ENCODE measurements around the gene SF3A1. TPM values are rescaled to one million over a fixed set of nuclear protein-coding genes. Genes with fewer than 3 reads are reported as not detected.

Gene SF3A1
- total and polyA plus RNA-seq, 2 donors (not counting 1 experiment from before 2014, with no cell fraction given): 92.1 to 283 TPM

- Histone ChIP-seq H3K4me2 (replicated peaks; ENCODE audit: low read depth, low read length, poor library complexity, severe bottlenecking) (peak overlapping the region; percentile 97), H2AFZ (ENCODE audit: insufficient read depth, low read depth, low read length, poor library complexity, severe bottlenecking) (peak overlapping the region; percentile 71), H3K79me2 (ENCODE audit: control insufficient read depth, insufficient read depth, low read length) (peaks cover 42% of the 10 kb centered on the region), H3K4me3 (ENCODE audit: control extremely low read depth in 1 of 5, extremely low read depth in 1 of 5, insufficient read depth in 1 of 5, low read depth in 2 of 5, low read length in 4 of 5) (no peak overlapping the region), H3K36me3 (replicated peaks in 1 of 2; ENCODE audit: control extremely low read depth in 1 of 2, control insufficient read depth in 1 of 2, extremely low read depth in 1 of 2, insufficient read depth in 2 of 2, low read length in 1 of 2) (peaks cover 0 to 20% of the 10 kb centered on the region in 2 experiments), H3K4me1 (ENCODE audit: control insufficient read depth in 2 of 2, insufficient read depth in 2 of 2, low read length in 2 of 2) (peaks cover 30 to 41% of the 10 kb centered on the region in 2 donors), H3K9me3 (ENCODE audit: control extremely low read depth in 1 of 3, control insufficient read depth in 2 of 3, insufficient read depth in 1 of 3, low read length in 2 of 3) (no peaks in the 10 kb centered on the region), H3K27me3 (replicated peaks in 1 of 4; ENCODE audit: control extremely low read depth in 1 of 4, control insufficient read depth in 3 of 4, insufficient read depth in 4 of 4, low read length in 3 of 4) (no peaks in the 10 kb centered on the region), H3K27ac (ENCODE audit: low read length in 2 of 2) (peak overlapping the region in 1 of 2 donors; percentile 88), H4K20me1 (ENCODE audit: control insufficient read depth, insufficient read depth, low read length, poor library complexity, severe bottlenecking) (peaks cover 34% of the 10 kb centered on the region), H3K9ac (ENCODE audit: low read length) (peak overlapping the region; percentile 76)
- no peak for TF ChIP-seq CTCF (IDR thresholded peaks at IDR 0.05)
- no peak for TF ChIP-seq EZH2 (IDR thresholded peaks at IDR 0.05; ENCODE audit: borderline replicate concordance, insufficient read depth, low read depth, low read length, poor library complexity, severe bottlenecking)
- intact Hi-C loops (cut with micrococcal nuclease): loop anchor here (1.0 kb wide), 5 partner anchors 24 to 65 kb away; partner anchors contain the start of genes CASTOR1, RNF215 and SF3A1
- H3K27me3 Mint-ChIP-seq: no peaks in the 10 kb centered on the region
- DNase-seq (no peak), ATAC-seq (ENCODE audit: low read depth) (no peak)
- peak overlapping the region; percentile 86 for H3K4me3 Mint-ChIP-seq
- H3K9me3 Mint-ChIP-seq (ENCODE audit: insufficient read depth): no peaks in the 10 kb centered on the region
- peak overlapping the region; percentile 93 for H3K27ac Mint-ChIP-seq
- 95% methylated on average over 2 of the region's 5 CpGs for WGBS (ENCODE audit: insufficient coverage)
- POLR2A ChIA-PET: interaction anchor here (0.6 to 5.7 kb wide), 5 partner anchors 18 to 881 kb away, joined by 3 to 64 read pairs (median 22); partner anchors contain the start of genes CASTOR1, CCDC157 and SF3A1
- peaks cover 44% of the 10 kb centered on the region for H3K4me1 Mint-ChIP-seq
- CTCF ChIA-PET: interaction anchor here (0.9 to 3.5 kb wide), 7 partner anchors 23 to 774 kb away, joined by 3 to 99 read pairs (median 7); partner anchors contain the start of genes CASTOR1, RNF215, SF3A1 and THOC5
Observed at GRCh38 chr22:30327864-30328345, 28.8 kb downstream of the SF3A1 start.

Data from B cell (primary cell).